PFSK-1 (cell line): Measurements from ENCODE around the gene CUL4A.

ENCODE experiments used
- FOXP2 ChIP-seq: optimal IDR thresholded peaks from 2 replicates; pipeline ENCODE3; 2011; ENCODE audit warnings: borderline replicate concordance, control low read depth, inconsistent platforms; ENCODE audit not compliant: insufficient read depth; ENCODE audit errors: extremely low read length, extremely low read depth
- POLR2AphosphoS5 ChIP-seq: IDR thresholded peaks from 2 replicates; pipeline ENCODE4 v1.6.1; 2012; ENCODE audit warnings: low read depth, mild to moderate bottlenecking, control low read depth, low read length, moderate library complexity
- REST ChIP-seq, 2 experiments: IDR thresholded peaks; 2 replicates each; pipeline versions ENCODE4 v1.6.1 to v1.8.0; 2011 to 2012; ENCODE audit warnings: low read depth in 2 of 2, low read length in 2 of 2, control low read depth in 1 of 2, inconsistent platforms in 1 of 2, mild to moderate bottlenecking in 1 of 2, moderate library complexity in 1 of 2; ENCODE audit not compliant: insufficient read depth in 1 of 2
- SIN3A ChIP-seq: IDR thresholded peaks from 2 replicates; pipeline ENCODE4 v1.6.1; 2012; ENCODE audit warnings: mild to moderate bottlenecking, low read length, moderate library complexity, borderline replicate concordance; ENCODE audit not compliant: insufficient read depth
- TAF1 ChIP-seq: IDR thresholded peaks from 2 replicates; pipeline ENCODE4 v1.6.1; 2012; ENCODE audit warnings: low read length, control low read depth, borderline replicate concordance; ENCODE audit not compliant: insufficient read depth

- TF ChIP-seq REST (IDR thresholded peaks at IDR 0.05; ENCODE audit: insufficient read depth in 1 of 2, low read depth in 2 of 2, low read length in 2 of 2) (no peak), POLR2AphosphoS5 (no peak), TAF1 (no peak), SIN3A (no peak), FOXP2 (no peak)
These were observed 70.7 kb downstream of the CUL4A start for GRCh38 chr13:113280126-113280525.
